CD4-positive, alpha-beta T cell treated with Interleukin-6 at 100 ng/mL for 8 hours (primary cell): ENCODE results near the gene GALR1.

Experiments used
- DNase-seq: peaks from one replicate; pipeline ENCODE4 v3.0.0-alpha.2; 2020; ENCODE audit warnings: mixed read lengths, low spot score

GALR1 gene

DNA sequence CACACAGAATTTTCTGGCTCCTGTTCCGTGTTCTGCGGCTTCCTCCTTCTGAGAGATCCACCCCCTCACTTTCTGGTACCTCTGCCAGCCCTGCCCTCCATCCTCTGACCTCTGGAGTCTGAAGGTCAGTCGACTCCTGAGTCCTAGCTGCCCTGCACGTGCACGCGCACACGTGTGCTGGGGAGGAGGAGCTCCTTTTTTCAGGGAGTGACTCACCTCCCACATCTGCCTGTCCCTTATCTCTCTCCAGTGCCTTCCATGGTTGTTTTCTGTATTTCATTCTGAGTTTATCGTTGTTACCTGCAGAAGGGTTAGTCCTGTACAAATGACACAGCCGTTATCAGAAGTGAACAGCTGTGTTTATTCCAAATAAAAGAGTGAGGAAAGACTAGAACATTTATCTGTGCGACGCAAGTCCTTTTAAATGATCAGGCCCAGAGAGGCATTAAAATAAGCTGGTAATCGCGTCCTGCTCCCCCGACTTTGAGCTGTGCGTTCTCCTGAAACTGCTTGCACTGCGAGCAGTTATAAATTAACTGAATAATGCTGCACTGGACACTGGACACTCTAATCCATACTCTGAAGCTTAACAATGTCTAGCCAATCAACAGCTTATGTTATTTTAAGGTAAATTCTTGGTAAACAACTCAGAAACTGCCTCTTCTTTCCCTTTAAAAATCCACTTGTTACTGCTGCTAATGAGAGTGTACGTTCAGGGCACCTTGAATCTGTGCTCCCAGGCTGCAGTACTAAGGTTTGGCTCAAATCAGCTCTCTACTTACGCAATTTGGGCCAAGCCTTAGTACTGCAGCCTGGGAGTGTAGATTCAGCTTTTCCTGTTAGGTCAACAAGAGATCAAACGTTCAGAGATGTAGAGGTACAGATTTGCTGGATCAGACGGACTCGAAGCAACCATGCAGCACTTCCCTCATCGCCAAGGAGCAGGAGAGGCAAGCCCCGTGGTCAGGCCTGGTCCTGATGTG, 72.5 kb downstream of the GALR1 start:
- no peak for DNase-seq

- no peak for DNase-seq
Measured at GRCh38 chr18:77323640-77324299, 74.1 kb downstream of the GALR1 start.
